K562 (cell line): ENCODE data around the gene ATP5F1D. TPM values are rescaled to one million over a fixed set of nuclear protein-coding genes. Genes with fewer than 3 reads are reported as not detected.

Experiments used
- HEY1 ChIP-seq: fragments of 250-450 bp; sonication (Bioruptor Pico); IDR thresholded peaks from 2 replicates; pipeline ENCODE4 v1.5.0; 2020; ENCODE audit warnings: mild to moderate bottlenecking, moderate library complexity, borderline replicate concordance
- MTF1 ChIP-seq: fragments of 250-450 bp; sonication (Bioruptor Pico); IDR thresholded peaks from 2 replicates; pipeline ENCODE4 v1.9.0; 2021; ENCODE audit warnings: moderate library complexity, mild to moderate bottlenecking, inconsistent platforms, borderline replicate concordance
- RCOR1 ChIP-seq, 2 experiments: IDR thresholded peaks; 2 replicates each; pipeline ENCODE4 v1.6.1; 2012; ENCODE audit warnings: low read depth in 2 of 2, low read length in 2 of 2, borderline replicate concordance in 1 of 2, improper control_type of control experiment in 1 of 2
- polyA plus RNA-seq, 8 experiments: library from polyadenylated mRNA; depleted of rRNA in 4 of 8; stranded (reverse) in 5 of 8; unstranded in 3 of 8; fragments of >200 nt; fragmentation: Nextera tagmentation in 2 of 8; fragmentation: Illumina TruSeq in 1 of 8; extraction: Ambion mirVana in 2 of 8; extraction: Trizol in 1 of 8; gene quantifications; 2 replicates each; pipeline versions ENCODE4 v1.2.1 to v1.2.3, GENCODE V29; 2011 to 2014; ENCODE audit warnings: inconsistent platforms in 1 of 8, missing spikeins in 1 of 8
- total RNA-seq, 7 experiments: library from RNA; depleted of rRNA in 6 of 7; stranded (reverse); fragments of >200 nt in 6 of 7; fragmentation: Illumina TruSeq in 2 of 7; extraction: Trizol in 2 of 7; gene quantifications; 2 replicates each; pipeline versions ENCODE4 v1.2.1 to v1.2.3, GENCODE V29; 2011 to 2021; ENCODE audit warnings: low replicate concordance in 1 of 7
- TF ChIP-seq, protein P1 (sequence below), 2 experiments: fragments of 450-650 bp in 1 of 2; sonication (generic) in 1 of 2; formaldehyde crosslinking in 1 of 2; IDR thresholded peaks; 2 replicates each; pipeline versions ENCODE4 v1.7.1 to v1.9.0; 2016 to 2022; ENCODE audit warnings: inconsistent platforms in 1 of 2, mild to moderate bottlenecking in 1 of 2, missing genetic modification reagents in 1 of 2

ATP5F1D gene
- total and polyA plus RNA-seq, 9 of the 15 experiments (the other 6 are each of a cell fraction or from before 2014, with no cell fraction given), result 3.9 to 409 (median 36.8) TPM

GRCh38 chr19:1268226-1269064 lies 26.9 kb downstream of the ATP5F1D start (continued):
- TF ChIP-seq, protein P1, sequence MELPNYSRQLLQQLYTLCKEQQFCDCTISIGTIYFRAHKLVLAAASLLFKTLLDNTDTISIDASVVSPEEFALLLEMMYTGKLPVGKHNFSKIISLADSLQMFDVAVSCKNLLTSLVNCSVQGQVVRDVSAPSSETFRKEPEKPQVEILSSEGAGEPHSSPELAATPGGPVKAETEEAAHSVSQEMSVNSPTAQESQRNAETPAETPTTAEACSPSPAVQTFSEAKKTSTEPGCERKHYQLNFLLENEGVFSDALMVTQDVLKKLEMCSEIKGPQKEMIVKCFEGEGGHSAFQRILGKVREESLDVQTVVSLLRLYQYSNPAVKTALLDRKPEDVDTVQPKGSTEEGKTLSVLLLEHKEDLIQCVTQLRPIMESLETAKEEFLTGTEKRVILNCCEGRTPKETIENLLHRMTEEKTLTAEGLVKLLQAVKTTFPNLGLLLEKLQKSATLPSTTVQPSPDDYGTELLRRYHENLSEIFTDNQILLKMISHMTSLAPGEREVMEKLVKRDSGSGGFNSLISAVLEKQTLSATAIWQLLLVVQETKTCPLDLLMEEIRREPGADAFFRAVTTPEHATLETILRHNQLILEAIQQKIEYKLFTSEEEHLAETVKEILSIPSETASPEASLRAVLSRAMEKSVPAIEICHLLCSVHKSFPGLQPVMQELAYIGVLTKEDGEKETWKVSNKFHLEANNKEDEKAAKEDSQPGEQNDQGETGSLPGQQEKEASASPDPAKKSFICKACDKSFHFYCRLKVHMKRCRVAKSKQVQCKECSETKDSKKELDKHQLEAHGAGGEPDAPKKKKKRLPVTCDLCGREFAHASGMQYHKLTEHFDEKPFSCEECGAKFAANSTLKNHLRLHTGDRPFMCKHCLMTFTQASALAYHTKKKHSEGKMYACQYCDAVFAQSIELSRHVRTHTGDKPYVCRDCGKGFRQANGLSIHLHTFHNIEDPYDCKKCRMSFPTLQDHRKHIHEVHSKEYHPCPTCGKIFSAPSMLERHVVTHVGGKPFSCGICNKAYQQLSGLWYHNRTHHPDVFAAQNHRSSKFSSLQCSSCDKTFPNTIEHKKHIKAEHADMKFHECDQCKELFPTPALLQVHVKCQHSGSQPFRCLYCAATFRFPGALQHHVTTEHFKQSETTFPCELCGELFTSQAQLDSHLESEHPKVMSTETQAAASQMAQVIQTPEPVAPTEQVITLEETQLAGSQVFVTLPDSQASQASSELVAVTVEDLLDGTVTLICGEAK (IDR thresholded peaks at IDR 0.05), result peak; percentile 39; the same call in 1 of the 2 replicates
- TF ChIP-seq, protein P1 (CRISPR knock-in tag; IDR thresholded peaks at IDR 0.05), result no peak
- TF ChIP-seq RCOR1 (IDR thresholded peaks at IDR 0.05; ENCODE audit: borderline replicate concordance in 1 of 2, low read depth in 2 of 2, low read length in 2 of 2), result 0 out of 4 replicates have a peak, but pooled peaks of 1 of the 2 experiments have one; percentile 19
- TF ChIP-seq MTF1 (CRISPR knock-in tag), result no peak
- TF ChIP-seq HEY1, result no peak
